CD4-positive, alpha-beta T cell treated with Interleukin-15 for 1 hour (primary cell): Measurements from ENCODE around the gene PZP.
"Not testable (repeated sequence)": the region's sequence is repeated elsewhere in the genome, so short reads cannot be mapped to it uniquely, and the experiment has no call there.

ENCODE experiments used
- DNase-seq: peaks from one replicate; pipeline ENCODE4 v3.0.0-alpha.2; 2020

The PZP gene

DNA sequence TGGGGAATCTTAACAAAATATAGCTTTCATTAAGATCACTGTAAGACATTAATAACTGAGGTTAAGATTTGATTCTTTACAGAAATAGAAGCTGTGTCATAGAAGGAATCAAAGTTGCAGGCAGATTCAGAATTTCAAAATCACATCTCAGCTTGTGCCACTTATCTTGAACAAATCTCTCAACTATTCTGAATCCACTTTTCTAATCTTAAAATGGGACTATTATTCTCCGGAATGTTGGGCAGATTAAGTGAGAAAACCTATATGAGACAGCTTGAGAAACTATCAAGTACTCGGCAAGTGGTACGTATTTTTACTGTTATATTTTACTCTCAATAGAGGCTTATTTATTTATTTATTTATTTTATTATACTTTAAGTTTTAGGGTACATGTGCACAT is 28.4 kb downstream of the PZP start:
- no peak for DNase-seq

DNA sequence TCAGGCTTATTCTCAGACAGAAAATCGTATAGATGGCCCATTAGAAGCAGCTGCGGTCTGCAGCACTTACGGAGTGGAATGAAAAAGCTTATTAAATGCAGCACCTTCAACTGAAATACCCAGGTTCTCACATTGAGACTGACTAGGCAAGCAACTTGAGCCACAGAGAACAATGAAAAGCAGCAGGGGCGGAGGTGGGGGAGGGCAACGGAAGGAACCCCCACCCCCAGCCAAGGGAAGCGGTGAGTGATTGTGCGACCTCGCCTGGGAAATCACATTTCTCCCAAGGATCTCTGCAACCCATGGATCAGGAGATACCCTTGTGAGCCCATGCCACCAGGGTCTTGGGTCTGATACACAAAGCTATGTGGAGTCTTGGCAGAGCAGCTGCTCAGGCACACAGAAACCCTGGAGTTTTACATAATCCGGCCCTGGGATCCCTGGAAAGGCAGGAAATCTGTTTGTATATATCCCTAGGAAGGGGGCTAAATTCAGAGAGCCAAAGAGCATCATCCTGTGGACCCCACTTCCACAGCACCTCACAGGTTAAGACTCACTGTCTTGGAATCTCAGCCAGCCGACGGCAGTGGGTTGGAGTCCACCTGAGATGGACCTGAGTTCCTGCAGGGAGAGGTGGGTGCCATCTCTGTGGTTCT is 38.1 kb downstream of the PZP start:
- no peak for DNase-seq

DNA sequence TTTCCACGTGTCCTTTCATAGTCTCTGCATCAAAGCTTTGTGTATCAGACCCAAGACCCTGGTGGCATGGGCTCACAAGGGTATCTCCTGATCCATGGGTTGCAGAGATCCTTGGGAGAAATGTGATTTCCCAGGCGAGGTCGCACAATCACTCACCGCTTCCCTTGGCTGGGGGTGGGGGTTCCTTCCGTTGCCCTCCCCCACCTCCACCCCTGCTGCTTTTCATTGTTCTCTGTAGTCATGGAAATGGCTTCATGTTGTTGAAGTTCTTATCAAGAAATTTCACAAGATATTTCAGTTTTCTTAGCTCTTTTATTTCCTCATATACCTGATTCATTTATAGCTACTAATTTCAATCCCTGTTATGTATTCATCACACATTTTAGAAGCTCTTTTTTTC is 40.9 kb downstream of the PZP start:
- DNase-seq = not testable (repeated sequence)

DNA sequence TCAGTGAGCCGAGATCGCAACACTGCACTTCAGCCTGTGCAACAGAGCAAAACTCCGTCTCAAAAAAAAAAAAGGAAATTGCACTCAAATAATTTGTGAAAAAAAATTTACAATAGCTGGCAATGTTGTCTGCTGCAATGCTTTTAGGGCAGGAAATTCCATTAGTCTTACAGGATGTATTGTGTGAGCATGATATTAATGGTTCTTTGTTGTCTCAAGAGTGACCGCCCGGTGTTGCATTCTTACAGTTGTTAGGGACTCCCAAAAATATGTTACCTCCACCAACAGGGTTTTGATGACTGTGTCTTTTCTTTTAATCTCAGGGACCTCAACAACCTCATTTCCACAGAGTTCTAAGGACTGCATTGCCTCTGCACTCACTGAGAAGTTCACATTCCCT is 44.8 kb downstream of the PZP start:
- DNase-seq = no peak

DNA sequence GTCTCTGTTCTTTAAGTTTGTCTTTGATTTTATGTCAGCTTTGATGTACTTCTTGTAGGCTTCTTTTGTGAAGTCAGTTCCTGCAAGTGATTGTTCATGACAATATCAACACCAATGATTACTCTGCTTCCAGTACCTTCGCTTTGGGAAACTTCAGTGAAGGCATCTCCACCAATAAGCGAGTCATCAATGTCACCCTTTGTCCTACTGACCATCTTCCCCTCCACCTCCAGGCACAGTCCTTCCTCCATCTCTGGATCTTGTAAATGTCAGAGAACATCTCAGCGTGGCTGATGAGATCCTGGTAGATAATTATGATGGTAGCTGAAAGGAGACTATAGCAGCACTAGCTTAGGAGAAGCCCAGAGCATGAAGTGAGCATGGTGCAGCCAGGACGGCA is 52.1 kb downstream of the PZP start:
- DNase-seq = no peak

DNA sequence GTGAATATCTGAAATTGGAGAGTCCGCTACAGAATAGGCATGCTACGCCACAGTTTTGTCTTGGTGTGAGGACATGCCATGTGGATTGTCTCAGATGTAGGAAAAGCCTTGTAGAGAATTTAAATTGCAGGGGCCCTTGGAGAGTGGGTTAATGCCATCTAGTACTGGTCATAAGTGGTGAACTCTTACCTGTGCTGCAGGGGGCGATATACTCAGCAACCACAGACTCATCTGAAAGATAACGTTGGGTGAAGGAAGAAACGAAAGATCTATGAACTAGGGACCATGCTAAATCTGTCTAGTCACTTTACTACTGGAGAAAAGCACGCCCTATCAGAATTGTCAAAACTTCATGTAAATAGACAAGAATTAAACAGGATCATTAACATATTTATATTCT is 58.8 kb downstream of the PZP start:
- no peak for DNase-seq

DNA sequence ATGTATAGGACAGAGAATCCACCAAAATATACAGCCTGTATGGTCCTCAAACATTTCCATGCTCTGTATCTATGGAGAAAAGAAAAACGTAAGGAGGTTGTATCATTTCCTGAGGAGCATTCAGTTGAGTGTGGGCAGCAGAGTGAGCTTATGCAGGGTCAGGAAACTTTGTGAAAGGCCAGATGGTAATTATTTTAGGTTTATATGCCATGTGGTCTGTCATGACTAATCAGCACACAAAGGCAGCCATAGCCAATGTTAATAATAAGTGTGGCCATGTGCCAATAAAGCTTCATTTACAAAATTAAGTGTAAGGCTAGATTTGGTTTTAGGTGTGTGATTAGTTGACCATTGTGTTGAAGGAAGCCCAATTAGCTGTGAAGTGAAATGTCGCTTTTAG is 59.3 kb downstream of the PZP start:
- DNase-seq = no peak

DNA sequence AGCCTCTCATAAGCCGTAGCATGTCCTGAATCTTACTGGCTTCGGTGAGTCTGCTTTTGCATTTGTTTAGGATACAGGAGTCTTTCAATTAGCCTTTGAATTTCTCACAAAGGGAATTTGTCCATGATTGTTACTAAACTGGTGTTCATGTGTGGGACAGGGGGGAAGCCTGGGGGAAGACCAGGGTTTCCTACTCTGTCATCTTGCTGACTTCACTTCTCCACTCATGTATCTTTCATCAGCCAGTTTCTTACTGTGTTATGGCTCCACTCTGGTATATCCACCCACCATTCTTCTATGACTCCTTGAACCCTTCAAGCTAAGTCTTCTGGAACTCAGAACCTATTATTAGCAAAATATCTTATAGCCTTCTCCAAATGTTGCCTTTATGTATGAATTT is 60.7 kb downstream of the PZP start:
- DNase-seq = no peak

DNA sequence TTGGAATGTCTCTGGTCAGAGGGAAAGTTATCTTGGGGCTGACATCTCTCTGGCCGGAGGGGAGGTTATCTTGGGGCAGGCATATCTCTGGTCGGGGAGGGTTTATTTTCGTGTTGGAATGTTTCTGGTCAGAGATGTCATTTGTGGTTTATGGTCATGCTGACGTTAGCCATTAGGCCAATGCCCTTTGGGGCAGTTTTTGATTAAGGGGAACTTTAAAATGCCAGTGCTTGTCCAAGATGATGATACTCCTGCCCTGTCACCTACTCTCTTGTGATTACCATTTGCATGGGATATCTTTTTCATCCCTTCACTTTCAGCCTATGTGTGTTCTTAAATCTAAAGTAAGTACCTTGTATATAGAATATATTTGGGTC is 63.5 kb downstream of the PZP start:
- no peak for DNase-seq

DNA sequence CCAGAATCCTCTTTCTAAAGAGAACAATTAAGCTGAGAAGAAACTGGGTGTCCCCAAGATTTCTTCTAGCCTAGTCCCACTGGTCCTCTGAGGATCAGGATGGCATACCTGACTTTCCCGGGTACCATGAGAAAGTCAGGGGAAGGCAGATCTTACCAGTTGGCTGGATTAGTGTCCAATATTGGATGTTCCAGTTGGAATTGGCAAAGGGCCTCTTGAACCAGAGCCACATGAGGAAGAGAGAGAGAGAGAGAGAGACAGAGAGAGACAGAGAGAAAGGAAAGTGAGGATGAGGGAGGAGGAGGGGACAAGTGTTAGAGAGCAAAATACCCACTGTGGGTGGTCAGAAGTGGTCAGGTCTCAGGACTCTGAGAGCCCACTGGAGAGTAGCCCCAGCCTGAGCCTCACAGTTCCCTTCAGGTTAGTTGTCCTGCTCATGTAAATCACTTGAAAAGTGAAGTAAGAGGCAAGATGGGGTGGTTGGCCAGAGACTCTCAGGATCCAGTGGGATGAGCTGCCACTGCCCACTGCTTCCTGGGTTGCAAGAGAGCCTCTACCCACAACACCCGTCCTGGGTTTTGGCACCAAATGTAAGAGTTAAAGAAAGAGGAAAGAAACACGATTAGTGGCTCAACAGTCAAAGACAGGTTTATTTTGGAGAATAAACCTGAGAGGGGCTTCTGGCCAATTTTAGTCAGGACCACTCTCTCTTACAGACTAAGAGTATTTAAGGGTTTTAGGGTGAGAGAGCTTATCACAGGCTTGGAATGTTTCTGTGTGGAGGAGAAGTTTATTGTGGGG is 64.1 kb downstream of the PZP start:
- no peak for DNase-seq

DNA sequence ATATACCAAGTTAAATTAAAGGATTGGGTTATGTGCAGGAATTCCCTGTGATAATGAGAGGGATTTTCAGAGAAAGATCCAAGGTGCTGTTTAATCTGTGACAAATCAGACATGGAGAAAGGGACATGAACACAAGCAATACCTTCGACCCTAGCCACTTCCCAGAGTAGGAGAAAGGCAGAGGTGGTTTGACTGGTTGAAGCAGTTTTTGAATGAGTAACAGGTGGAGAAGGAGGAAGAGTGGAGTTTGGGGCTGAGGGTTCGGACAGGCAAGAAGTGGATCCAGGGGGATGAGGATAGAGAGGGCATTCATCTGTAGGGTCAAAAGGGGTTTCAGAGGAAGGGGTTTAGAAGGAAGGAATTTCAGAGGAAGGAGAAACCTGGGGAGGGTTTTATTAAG is 65.1 kb downstream of the PZP start:
- no peak for DNase-seq

DNA sequence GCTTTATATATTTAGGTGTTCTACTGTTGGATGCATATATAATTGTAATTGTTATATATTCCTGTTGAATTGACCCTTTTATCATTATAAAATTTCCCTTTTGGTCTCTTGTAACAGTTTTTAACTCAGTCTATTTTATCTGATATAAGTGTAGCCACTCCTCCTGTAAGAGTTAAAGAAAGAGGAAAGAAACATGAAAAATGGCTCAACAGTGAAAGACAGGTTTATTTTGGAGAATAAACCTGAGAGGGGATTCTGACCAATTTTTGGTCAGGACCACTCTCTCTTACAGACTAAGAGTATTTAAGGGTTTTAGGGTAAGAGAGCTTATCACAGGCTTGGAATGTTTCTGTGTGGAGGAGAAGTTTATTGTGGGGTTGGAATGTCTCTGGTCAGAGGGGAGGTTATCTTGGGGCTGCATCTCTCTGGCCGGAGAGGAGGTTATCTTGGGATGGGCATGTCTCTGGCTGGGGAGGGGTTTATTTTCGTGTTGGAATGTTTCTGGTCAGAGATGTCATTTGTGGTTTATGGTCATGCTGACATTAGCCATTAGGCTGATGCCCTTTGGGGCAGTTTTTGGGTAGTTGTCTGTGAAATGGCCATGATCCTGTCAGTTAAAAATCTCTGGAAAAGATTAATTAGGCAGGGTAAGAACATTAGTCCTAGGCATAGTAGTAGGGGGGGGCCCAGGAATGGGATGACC is 68.5 kb downstream of the PZP start:
- DNase-seq = not testable (repeated sequence)

DNA sequence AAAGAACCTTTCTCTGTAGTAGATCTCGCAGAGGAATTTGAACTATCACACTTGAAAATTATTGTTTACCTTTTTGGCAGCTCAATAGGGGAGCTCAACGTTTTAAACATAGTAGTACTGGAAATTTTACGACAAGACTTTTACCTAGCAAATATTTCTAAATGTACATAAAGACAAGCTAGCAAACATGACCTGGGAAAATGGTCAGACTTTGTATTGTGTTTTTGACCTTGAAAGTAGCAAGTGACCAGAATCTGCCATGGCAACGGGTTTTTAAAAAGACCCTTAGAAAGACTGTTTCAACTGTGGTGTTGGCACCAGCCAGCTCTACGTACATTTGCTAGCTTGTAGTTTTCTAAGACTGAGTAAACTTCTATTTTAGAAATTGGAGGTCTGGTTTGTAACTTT is 72.3 kb downstream of the PZP start:
- DNase-seq = no peak

DNA sequence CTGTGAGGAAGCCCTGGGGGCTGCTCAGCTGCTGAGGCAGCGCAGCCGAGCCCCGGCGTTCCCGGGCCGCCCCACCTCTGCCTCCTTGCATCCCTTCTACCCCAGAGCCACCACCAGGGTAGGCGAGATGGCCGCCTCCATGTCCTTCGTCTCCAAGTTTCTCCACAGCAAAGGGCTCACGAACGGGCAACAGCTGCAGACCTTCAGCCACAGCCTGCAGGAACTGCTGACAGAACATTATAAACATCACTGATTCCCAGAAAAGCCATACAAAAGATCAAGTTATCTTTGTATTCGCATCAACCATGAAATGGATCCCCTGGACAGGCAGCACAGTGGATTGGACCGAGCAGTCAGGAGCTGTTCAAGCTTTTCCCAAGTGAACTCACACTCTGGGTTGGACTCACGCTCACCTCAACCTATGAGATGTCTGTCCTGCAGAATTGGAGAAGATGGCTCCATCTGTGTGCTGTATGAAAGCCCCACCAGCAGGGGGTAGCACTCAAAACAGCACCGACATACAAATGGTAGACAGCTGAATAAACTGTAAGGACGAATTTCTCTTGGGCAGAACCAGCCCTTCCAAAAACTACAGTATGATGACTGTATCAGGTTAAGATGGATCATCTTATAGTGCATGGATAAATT is 73.1 kb downstream of the PZP start:
- DNase-seq = no peak

DNA sequence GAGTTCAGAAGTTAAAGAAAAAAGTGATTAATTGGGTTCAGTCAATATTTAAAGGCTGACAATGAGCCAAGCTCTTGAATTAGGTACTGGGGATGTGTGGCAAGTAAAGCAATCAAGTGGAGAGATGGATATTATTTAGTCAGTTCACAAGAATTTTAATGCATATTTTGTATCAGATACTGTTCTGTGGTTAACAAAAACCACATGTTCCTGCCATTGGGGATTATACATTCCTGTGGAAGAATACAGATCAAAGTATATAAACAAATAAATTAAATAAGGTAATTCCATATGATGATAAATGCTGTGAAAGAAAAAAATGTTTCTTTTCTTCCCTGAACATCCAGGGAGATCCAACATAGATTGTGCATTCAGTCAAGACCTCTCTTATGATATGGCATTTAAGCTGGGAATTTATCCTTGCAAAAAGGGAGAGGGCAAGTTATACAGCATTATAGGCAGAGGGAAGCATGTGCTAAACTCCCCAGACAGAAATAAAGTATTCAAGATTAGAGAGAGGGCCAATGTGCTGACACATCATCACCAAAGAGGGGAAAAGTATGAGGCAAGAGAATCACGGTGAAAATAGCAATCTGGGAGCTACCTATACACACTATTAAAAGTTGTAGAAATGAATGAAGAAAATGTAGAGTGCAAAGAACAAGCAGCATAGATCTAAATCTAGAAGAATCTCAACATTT is 74.8 kb downstream of the PZP start:
- DNase-seq = no peak

DNA sequence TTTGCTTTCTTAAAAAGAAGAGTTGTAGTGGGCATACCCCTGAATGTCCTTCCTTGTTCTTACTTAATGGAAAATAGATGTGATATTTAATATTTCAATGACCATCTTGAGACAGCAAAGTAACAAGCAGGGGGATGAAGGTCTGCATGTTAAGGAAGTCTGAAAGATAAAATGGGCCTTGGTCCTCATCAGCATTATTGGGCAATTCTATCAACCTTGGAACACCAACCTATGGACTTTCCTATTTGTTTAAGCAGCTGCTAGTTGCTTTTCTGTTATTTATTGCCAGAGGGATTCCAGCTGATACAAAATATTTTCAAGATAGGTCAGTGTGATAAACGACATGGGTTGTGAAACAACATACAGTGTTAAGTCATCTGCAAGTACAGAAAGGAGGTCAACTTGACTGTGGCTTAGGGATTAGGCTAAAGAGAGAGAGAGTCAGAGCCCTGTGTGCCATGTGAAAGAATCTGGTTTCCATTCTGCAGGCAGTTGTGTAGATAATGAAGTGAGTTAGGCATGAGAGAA is 76.1 kb downstream of the PZP start:
- DNase-seq = no peak

DNA sequence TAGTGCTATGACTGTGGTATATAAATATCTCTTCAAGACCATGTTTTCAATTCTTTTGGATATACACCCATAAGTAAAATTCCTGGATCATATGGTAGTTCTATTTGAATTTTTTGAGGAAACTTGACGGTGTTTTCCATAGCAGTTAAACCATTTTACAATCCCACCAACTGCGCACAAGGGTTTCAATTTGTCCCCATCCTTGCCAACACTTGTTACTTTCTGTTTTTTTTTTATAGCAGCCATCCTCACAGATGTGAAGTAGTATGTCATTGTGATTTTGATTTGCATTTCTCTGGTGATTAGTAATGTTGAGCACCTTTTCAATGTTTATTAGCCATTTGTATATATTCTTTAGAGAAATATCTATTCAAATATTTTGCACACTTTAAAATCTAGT is 78.0 kb downstream of the PZP start:
- no peak for DNase-seq

DNA sequence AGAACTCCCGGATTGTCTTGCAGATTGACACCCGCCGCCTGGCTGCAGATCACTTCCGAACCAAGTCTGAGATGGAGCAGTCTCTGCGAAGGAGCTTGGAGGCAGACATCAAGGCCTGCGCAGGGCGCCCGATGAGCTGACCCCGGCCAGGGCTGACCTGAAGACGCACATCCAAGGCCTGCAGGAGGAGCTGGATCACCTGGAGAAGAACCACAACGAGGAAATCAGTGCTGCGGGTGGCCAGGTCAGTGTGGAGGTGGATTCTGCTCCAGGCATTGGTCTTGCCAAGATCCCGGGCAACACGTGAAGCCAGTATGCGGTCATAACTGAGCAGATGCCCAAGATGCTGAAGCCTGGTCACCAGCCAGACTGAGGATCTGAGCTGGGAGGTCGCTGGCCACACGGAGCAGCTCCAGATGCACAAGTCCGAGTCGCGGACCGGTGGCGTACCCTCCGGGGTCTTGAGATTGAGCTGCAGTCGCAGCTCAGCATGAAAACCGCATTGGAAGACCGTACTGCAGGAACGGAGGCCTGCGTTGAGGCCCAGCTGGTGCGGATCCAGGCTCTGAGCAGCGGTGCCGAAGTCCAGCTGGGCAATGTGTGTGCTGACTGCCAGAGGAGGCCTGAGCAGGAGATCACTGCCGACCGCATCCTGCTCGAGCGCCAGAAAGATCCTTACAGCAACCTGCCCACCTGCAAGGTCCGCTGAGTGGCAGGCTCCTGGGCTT is 80.1 kb downstream of the PZP start:
- no peak for DNase-seq

DNA sequence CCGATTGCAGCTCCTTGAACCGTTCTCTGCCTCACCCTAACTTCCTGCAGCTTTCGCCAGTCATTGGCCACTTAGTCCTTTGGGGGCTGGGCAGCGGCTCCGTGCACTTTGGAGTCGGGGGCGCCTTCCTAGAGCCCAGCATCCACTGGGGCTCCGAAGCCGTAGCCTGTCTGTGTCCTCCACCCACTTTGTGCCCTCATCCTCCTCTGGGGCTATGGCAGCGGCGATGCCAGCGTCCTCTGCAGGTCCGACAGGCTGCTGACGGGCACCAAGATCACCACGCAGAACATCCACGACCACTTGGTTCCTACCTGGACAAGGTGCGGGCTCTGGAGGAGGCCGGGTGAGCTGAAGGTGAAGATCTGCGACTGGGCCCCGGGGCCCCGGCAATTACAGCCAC is 80.7 kb downstream of the PZP start:
- no peak for DNase-seq

DNA sequence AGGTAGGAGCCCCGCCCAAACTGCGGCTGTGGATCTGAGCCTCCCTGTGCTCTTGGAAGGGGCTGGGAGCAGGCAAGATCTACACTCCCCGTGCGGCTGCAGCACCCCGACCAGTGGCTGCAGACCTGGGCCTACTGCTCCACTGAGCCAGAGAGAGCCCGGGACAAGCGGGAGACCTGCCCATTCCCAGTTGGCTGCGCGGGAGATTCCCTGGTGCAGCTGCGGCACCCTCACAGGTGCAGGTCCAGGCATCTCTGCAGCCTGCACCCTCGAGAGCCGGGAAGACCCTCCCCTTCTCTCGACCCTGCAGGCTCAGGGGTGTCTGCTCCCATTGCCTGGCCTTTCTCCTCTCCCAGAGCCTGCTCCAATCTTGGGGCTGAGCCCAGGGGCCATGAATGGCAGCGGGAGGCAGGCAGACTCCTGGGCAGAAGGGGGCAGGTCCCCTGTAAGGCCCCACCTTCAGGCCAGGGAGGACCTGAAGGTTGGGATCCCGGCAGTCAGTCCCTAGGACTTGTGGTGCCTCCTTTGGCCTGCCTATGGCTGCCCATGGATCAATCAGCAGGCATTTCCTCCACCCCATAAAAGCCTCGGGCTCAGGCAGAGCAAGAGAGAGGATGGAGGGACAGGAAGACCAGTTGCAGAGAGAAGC is 83.7 kb downstream of the PZP start:
- DNase-seq = no peak

DNA sequence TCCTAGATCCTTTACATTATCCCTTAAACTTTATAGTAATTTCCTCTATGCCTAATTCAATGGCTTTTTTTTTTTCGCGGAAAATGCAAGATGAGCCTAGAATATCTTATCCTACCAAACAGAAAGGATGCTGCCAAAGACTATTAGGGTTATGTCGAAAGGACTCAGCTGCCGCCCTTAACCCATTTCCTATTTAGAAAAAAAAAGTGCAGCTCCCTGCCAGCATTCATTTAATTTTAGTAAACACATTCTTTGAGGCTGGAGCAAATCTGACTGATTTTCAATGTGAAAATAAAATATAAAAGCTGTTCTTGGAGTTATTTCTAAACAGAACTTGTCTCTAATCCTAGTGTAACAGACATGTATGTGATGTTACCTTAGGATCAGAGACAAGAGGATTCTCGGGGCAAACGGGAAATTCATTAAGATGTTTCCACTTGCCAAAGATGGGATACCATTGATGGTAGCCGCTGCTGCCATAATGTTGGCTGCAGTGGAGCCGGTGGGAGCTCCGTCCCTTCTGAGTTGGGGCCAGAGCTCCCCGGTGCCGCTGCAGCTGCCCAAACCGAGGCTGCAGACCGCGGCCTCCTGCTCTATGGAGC is 84.3 kb downstream of the PZP start:
- DNase-seq = no peak
